Loucy (cell line): ENCODE measurements around the gene ZSCAN5A.

Source experiments
- H2AFZ ChIP-seq: fragments of 200-600 bp; sonication (generic); 2 replicates; pipeline ENCODE4 v1.6.0; 2016; ENCODE audit warnings: antibody characterized with exemption, mild to moderate bottlenecking, low read length, moderate library complexity
- H3F3A ChIP-seq: fragments of 200-600 bp; 2 replicates; pipeline ENCODE4 v1.6.0; 2016; ENCODE audit warnings: antibody characterized with exemption, low read depth, mild to moderate bottlenecking
- H3K27me3 ChIP-seq: fragments of 200-600 bp; sonication (generic); 2 replicates; pipeline ENCODE4 v1.6.1; 2014; ENCODE audit warnings: low read length, mild to moderate bottlenecking; ENCODE audit not compliant: insufficient read depth, poor library complexity, severe bottlenecking
- H3K36me3 ChIP-seq: fragments of 200-600 bp; sonication (generic); 2 replicates; pipeline ENCODE4 v1.6.1; 2016; ENCODE audit warnings: low read length; ENCODE audit not compliant: insufficient read depth
- H3K4me1 ChIP-seq: fragments of 200-600 bp; sonication (generic); 2 replicates; pipeline ENCODE4 v1.5.1; 2014; ENCODE audit warnings: low read length, mild to moderate bottlenecking; ENCODE audit not compliant: insufficient read depth, poor library complexity, severe bottlenecking
- H3K4me2 ChIP-seq: fragments of 200-600 bp; sonication (generic); 2 replicates; pipeline ENCODE4 v1.6.0; 2014; ENCODE audit warnings: antibody characterized with exemption, low read length, low read depth, mild to moderate bottlenecking; ENCODE audit not compliant: poor library complexity, severe bottlenecking
- H3K4me3 ChIP-seq: fragments of 200-600 bp; sonication (generic); 2 replicates; pipeline ENCODE4 v1.5.1; 2014; ENCODE audit warnings: low read length, mild to moderate bottlenecking, mixed read lengths; ENCODE audit not compliant: poor library complexity, severe bottlenecking
- H3K79me2 ChIP-seq: fragments of 200-600 bp; sonication (generic); 2 replicates; pipeline ENCODE4 v1.6.1; 2014; ENCODE audit warnings: low read length; ENCODE audit not compliant: insufficient read depth
- H3K9ac ChIP-seq: fragments of 200-600 bp; sonication (generic); 2 replicates; pipeline ENCODE4 v1.6.0; 2014; ENCODE audit warnings: mild to moderate bottlenecking, low read depth, low read length, moderate library complexity; ENCODE audit not compliant: poor library complexity, severe bottlenecking
- H3K9me2 ChIP-seq: fragments of 200-600 bp; sonication (generic); replicated peaks from 2 replicates; pipeline ENCODE4 v1.6.1; 2016; ENCODE audit warnings: low read depth, low read length, mixed read lengths
- H3K9me3 ChIP-seq: fragments of 200-600 bp; sonication (generic); 2 replicates; pipeline ENCODE4 v1.6.1; 2014; ENCODE audit warnings: mild to moderate bottlenecking, antibody characterized with exemption, low read length, low read depth; ENCODE audit not compliant: insufficient read depth
- H4K20me1 ChIP-seq: fragments of 200-600 bp; sonication (generic); 2 replicates; pipeline ENCODE4 v1.6.0; 2014; ENCODE audit warnings: antibody characterized with exemption, low read length, mild to moderate bottlenecking; ENCODE audit not compliant: insufficient read depth, poor library complexity, severe bottlenecking
- EZH2phosphoT487 ChIP-seq: fragments of 200-600 bp; IDR thresholded peaks from 2 replicates; pipeline ENCODE4 v1.6.1; 2018; ENCODE audit warnings: antibody characterized with exemption, mild to moderate bottlenecking, moderate library complexity, borderline replicate concordance
- TF ChIP-seq, protein P1 (sequence below): fragments of 200-600 bp; sonication (generic); conservative IDR thresholded peaks from 2 replicates; pipeline ENCODE4 v1.5.1; 2014; ENCODE audit warnings: mild to moderate bottlenecking, antibody characterized with exemption, low read length

ZSCAN5A gene

GRCh38 chr19:56245121-56245740 is 69.4 kb downstream of the ZSCAN5A start:
- no peak overlapping the region for H2AFZ ChIP-seq
- no peak overlapping the region for H3K4me3 ChIP-seq
- H3K4me1 ChIP-seq: no peaks in the 10 kb centered on the region
- H3K4me2 ChIP-seq: no peak overlapping the region
- no peak for TF ChIP-seq EZH2phosphoT487
- TF ChIP-seq, protein P1, sequence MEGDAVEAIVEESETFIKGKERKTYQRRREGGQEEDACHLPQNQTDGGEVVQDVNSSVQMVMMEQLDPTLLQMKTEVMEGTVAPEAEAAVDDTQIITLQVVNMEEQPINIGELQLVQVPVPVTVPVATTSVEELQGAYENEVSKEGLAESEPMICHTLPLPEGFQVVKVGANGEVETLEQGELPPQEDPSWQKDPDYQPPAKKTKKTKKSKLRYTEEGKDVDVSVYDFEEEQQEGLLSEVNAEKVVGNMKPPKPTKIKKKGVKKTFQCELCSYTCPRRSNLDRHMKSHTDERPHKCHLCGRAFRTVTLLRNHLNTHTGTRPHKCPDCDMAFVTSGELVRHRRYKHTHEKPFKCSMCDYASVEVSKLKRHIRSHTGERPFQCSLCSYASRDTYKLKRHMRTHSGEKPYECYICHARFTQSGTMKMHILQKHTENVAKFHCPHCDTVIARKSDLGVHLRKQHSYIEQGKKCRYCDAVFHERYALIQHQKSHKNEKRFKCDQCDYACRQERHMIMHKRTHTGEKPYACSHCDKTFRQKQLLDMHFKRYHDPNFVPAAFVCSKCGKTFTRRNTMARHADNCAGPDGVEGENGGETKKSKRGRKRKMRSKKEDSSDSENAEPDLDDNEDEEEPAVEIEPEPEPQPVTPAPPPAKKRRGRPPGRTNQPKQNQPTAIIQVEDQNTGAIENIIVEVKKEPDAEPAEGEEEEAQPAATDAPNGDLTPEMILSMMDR: no peak
- no peaks in the 10 kb centered on the region for H3K9me3 ChIP-seq
- no peaks in the 10 kb centered on the region for H3K9me2 ChIP-seq
- no peaks in the 10 kb centered on the region for H3K27me3 ChIP-seq
- no peaks in the 10 kb centered on the region for H4K20me1 ChIP-seq
- no peaks in the 10 kb centered on the region for H3K79me2 ChIP-seq
- H3K36me3 ChIP-seq: no peaks in the 10 kb centered on the region
- H3K9ac ChIP-seq: no peak overlapping the region
- no peaks in the 10 kb centered on the region for H3F3A ChIP-seq

GRCh38 chr19:56223481-56223880 is 91.2 kb downstream of the ZSCAN5A start:
- H3K9me3 ChIP-seq: no peaks in the 10 kb centered on the region
- H3K4me1 ChIP-seq: no peaks in the 10 kb centered on the region
- H3K9ac ChIP-seq: no peak overlapping the region
- no peaks in the 10 kb centered on the region for H3K9me2 ChIP-seq
- H3K4me2 ChIP-seq: no peak overlapping the region
- H3K4me3 ChIP-seq: no peak overlapping the region
- peaks cover 10% of the 10 kb centered on the region; the same call in 1 of the 2 replicates for H3K36me3 ChIP-seq
- H3K27me3 ChIP-seq: no peaks in the 10 kb centered on the region
- no peaks in the 10 kb centered on the region for H3F3A ChIP-seq
- H3K79me2 ChIP-seq: no peaks in the 10 kb centered on the region
- no peaks in the 10 kb centered on the region for H4K20me1 ChIP-seq
- no peak for TF ChIP-seq EZH2phosphoT487
- TF ChIP-seq, protein P1: no peak
- H2AFZ ChIP-seq: no peak overlapping the region

DNA sequence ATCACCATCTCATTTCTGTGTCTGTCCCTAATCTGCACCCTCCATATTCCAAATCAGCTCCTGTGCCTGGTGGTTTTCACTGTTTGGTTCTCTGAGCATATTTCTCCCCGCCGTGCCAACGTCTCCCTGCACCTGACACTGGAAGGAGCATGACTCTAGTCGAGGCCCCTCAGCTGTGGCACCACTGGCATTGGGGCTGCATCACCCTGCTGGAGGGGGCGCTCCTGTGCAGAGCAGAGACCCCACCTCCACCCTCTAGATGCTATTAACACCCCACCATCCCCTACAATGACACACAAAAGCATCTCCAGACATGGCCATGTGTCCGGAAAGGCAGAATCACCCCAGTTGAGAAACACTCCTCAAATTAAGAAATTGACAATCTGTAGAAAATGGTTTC is 91.7 kb downstream of the ZSCAN5A start:
- no peak overlapping the region for H2AFZ ChIP-seq
- H3K79me2 ChIP-seq: no peaks in the 10 kb centered on the region
- peaks cover 10% of the 10 kb centered on the region; the same call in 1 of the 2 replicates for H3K36me3 ChIP-seq
- TF ChIP-seq EZH2phosphoT487: no peak
- TF ChIP-seq, protein P1: peak; percentile 29; the same call in 1 of the 2 replicates
- H3F3A ChIP-seq: no peaks in the 10 kb centered on the region
- no peaks in the 10 kb centered on the region for H3K27me3 ChIP-seq
- no peak overlapping the region for H3K9ac ChIP-seq
- H4K20me1 ChIP-seq: no peaks in the 10 kb centered on the region
- H3K9me2 ChIP-seq: no peaks in the 10 kb centered on the region
- H3K4me2 ChIP-seq: no peak overlapping the region
- no peaks in the 10 kb centered on the region for H3K9me3 ChIP-seq
- no peak overlapping the region for H3K4me3 ChIP-seq
- no peaks in the 10 kb centered on the region for H3K4me1 ChIP-seq
